Stimulated activated CD8-positive, alpha-beta memory T cell treated with anti-CD3 and anti-CD28 coated beads, Interleukin-15, amount 100 ng/mL, for 1 hour (primary cell): ENCODE measurements around the gene HAND1.

Experiments used
- DNase-seq: peaks from one replicate; pipeline ENCODE4 v3.0.0-alpha.2; 2020; ENCODE audit warnings: low read depth

The HAND1 gene

DNA sequence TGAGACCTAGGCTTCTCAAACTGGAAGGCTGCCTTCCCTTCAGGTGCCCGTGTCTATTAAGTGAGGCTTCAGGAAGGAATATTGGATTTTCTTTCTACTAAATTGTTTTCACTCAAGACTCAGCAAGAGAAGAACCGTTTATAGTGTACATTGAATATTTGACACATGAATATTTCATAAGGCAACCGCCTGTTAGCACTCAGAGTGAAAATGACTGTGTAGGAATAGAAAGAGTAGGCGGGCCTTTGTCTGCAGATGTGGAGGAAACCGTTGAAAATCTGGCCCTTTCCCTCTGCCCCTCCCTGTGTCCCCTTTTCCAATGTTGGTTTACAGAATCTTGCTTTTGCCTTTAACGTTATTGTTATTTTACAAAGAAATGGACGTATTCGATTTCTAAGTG, 26.1 kb downstream of the HAND1 start:
- no peak for DNase-seq

DNA sequence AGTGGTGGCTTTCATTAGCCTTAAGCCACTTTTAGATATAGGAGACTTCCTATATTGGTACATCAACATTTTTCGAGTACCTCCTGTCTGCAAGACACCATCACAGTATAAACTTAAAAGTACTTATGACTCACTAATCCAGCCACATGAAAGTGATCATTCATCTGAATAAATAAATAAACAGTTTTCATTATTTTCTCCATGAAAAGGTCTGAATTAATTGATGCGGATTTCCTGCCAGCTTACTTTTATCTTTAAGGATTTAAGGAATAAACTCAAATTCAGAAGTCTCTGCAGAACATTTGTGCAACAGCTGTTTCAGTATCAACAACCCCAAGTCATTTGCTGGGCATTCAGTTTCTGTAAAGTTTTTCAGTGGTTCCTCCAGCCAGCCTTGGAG, 28.2 kb downstream of the HAND1 start:
- DNase-seq, result no peak

DNA sequence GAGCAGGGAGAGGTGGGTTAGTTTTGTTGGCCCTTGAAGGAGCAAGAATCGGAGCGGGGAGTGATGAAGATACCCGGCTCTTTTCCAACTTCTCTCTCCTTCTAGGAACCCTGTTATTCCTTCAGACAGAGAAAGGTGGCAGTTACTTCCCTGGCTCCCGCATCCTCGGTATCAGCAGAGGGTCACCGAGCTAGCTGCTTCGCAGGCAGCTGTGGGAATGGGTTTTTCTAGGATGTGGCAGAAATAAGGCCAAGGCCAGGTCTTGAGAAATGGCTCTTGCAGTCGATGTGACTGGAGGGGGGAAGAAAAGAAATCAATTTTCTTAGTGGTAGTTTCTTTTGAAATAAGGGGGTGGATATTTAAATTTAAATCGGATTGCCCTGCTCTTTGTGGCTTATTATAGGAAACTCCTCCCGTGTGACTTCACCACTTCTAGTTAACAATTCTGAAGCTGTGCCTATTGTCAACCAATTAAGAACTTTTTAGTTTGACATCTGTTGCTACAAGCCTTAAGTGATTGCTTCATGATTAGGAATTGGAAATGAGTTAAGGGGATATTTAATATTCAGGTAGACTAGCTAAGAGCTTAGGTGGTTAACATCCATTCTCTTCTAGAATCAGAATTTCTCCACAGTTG, 30.8 kb downstream of the HAND1 start:
- no peak for DNase-seq

DNA sequence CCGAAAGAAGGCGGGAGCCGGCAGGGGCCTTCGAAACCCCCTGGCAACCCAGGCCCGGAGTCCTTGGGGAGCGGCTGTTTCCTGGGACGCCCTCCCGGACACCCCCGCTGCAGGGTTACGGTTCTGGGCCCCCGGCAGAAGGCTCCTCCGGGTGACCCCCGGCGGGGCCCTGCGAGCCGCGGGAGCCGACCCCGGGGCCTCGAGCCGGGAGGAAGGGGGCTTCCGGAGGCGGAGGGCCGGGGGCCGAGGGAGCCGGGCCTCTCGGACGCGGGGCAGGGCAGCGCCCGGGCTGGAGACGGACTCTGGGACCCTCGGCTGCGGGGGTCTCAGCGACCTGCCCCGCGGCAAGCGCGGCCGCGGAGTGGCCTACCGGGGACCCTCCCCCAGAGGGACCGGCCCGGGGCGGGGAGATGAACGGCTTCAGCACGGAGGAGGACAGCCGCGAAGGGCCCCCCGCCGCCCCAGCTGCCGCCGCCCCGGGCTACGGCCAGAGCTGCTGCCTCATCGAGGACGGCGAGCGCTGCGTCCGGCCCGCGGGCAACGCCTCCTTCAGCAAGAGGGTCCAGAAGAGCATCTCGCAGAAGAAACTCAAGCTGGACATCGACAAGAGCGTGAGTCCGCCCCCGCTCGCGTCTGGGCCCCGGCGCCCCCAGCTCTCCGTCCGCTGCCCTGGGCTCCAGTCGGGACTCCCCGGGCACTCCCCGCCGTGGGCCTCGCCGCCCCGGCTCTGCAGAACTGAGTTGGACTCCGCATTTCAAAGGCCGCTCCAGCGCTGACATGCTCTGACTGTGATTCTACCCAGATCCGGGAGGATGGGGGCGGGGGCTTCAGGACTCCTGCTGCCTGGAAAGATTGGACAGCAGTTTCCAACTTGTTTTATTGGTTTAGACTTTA, 31.6 kb downstream of the HAND1 start:
- DNase-seq, result peak; percentile 9

DNA sequence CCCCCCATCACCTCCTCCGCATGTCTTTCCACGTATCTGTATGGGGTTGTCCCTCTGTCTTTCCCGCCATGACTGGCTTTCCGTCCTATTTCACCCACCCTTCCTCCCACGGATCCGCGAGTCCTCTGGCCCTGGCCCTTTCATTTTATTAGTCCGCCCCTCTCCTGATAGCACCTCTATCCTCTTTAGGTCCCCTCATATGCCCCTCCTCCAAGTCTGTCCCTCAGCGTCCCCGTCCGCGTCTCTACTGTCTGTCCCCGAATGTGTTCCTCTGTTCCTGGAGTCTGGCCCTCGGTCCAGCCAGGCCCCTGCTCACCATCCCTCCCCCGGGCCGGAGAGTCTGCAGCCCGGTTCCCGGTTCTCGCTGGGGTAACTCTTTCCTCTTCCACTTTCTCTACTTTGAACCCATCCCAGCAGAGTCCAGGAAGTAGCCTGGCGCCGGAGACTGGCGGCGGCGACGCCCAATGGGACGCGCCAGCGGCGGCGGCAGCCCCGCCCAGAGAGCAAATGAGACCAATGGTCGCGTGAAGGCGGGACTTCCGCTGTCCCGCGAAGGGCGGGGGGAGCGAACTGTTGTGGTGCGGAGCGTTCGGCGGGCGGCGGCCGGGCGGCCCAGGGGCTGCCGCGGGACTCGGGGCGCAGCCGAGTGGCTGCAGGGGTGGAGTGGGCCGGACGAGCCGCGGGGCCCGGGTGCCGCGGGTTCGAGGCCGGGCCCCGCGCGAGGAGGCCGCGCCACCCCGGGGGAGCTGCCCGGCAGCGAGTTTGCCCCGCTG, 32.4 kb downstream of the HAND1 start, which contains the start of gene SAP30L:
Gene SAP30L (plus strand): TSS at position 576 of the 773 bp plus-strand sequence. CDS start 608 bp downstream, outside the sequence.
- DNase-seq, result peak; percentile 90

DNA sequence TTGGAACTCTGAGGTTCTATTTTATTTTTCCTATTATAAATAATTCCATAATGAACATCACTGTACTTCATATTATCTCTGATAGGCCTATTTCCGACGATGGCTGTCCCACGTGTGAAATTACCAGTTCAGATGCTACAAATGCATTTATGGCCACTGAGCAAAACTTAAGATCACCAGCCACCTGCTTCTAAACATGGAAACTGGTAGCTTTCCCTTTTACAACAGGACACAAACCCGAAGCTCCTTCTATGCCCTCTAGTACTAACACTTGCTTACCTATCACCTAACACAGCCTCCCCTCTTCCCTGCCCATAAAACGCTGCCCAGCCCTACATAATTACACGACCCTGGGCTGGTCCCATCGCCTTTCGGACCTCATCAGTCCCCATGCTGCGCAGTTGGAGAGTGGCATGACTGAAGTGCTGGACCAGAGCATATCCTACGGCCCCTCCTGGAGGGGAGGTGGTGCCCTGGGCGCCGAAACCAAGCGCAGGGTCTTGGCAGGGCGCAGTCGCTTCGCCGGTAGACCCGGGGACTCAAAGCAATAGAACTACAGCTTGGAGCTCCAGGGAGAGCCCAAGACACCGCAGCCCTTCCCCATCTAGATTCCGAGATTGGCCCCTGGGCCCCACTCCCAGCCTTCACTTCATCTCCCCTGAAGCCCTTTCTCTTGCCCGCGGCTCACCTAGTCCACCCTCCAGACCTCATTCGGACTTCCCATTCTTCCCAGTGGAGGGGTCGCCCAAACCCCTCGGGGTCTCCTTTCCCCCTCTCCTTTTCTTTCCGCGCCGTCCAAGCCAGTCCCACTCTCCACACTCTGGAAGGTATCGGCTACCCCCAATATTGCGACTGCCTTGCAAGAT, 33.2 kb downstream of the HAND1 start:
- DNase-seq, result no peak

DNA sequence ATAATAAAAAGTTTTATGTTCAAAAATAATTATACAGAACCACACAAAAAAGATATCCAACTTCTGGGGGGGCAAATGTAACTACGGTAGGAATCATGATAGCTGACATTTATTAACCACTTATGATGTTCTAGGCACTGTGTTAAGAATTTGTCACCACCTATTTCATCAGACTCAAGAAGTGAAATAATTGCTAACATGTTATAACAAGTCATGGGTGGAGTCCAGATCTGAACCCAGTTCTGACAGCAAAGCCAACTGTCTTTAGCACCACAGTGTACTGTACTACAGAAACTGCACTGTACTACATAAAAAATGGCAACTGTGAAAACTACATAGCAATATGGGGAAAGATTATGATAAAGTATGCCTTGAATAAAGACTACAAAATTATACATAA, 35.2 kb downstream of the HAND1 start:
- no peak for DNase-seq

DNA sequence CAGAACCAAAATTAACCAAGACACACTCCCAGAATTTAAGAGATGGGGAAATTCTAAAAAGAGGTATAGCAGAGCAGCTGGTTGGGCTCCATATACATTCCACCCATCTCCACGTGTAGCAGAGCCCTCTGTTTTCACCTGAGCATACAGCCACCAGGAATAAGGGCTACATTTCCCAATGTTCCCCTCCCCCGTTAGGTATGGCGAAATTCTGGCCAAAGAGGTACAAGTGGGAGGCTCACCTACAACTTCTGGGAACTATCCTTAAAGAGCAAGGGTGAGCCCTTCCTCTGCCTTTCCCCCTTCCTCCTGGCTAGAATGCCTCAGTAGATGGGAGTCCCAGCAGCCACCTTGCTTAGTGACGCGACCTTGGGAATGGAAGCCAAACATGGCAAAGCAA, 37.5 kb downstream of the HAND1 start:
- no peak for DNase-seq

DNA sequence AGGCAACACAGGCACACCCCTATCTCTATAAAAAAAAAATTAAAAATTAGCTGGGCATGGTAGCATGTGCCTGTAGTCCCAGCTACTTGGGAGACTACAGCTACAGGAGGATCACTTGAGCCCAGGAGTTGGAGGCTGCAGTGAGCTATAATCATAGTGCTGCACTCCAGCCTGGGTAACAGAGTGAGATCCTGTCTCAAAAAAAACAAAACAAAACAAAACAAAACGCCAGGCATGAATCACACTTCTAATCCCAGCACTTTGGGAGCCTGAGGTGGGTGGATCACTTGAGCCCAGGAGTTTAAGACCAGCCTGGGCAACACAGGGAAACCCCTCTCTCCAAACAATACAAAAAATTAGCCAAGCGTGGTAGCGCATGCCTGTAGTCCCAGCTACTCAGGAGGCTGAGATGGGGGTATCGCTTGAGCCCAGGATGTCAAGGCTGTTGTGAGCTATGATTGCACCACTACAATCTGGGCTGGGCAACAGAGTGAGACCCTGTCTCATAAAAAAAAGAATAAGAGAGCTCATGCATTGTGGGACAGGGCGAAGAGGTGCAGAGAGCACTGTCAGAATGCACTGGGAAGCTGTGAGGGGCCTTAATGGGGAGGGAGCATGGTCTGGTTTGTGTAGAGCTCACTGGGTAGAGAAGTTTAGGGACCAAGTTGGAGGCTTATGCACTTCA, 40.6 kb downstream of the HAND1 start:
- DNase-seq, result no peak

DNA sequence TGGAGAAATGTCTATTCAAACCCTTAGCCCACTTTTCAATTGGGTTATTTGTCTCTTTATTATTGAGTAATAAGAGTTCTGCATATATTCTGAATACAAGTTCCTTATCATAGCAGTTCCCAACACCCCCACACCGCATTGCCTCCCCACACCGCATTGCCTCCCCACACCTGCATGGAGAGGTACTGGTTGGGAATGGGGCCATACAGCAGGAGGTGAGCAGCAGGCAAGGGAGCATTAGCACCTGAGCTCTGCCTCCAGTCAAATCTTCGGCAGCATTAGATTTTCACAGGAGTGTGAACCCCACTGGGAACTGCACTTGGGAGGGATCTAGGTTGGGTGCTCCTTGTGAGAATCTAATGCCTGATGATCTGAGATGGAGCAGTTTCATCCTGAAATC, 42.8 kb downstream of the HAND1 start:
- DNase-seq, result no peak

DNA sequence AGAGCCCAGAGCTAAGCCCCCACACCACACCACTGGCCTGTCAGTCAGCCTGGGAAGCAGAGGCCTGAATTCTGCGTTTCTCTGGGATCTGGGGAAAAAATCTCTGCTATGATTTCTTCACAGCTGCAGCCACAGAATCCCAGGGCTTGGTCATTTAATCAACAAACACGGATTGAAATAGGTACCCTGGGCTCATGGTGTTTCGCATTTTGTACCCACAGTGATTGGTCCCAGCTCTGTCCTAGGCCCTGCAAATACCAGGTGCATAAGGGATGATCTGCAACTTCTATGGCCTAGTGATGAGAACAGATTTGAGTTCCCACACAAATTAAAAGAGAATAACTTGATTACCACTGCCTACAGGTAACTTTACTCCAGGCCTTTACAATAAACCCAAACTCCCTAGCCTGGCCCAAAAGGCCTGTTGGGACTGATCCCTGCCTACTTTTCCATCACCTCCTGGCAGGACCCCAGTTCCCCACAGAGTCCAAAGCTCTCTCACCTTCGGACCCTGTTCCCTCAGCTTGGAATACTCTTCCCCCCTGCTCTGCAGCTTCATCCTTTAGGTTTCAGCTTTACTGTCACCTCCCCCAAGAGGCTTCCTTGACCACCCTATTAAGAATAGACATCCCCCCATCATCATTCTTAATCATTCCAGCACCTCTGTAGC, 46.9 kb downstream of the HAND1 start:
- DNase-seq, result no peak

DNA sequence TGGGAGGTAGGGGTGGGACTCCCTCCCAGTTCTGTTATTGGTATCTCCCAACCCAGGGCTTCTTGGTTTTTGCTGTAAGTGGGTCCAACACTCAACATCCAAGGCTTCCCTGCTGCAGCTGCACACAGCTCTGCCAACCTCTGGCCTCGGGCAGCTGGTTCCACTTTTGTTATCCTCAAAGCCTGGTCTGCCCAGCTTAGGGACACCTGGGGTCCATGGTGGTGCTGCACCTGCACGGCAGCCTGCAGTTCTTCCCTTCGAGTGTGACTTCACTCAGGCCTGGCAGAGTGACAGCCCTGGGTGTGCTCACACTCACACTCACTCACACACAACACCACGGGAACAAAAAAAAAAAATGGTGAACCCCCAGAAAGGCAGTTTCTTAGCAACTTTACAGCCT, 47.6 kb downstream of the HAND1 start:
- no peak for DNase-seq

DNA sequence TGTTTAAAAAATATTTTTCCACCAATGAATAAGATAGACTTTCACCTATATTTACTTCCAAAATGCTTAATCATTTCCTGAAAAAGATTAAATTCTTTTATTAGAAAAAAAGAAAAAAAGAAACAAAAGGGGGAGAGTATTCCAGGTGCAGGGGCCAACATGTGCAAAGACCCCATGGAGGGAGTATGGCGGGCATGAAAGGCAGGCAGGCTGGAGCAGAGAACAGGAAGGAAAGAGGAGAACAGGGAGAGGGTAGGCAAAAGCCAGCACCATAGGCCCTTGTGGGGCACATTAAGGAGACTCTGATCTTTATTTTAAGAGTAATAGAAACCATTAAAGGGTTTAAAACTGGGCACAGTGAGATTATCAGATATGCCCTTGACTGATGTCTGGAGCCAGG, 48.7 kb downstream of the HAND1 start:
- DNase-seq, result no peak

DNA sequence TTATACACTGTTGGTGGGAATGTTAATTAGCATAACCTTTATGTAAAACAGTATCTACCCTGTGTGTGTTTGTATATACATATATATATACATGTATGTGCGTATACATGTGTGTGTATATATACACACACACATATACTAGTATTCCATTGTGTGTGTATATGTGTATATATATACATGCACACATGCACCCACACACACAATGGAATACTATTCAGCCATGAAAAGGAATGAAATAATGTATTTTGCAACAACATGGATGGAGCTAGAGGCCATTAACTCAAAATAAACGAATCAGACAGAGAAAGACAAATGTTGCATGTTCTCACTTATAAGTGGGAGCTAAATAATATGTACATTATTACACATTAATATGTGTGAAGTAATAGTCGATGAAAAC, 49.8 kb downstream of the HAND1 start:
- DNase-seq, result no peak
